NB4 (cell line): ENCODE measurements around the gene OR8D4.
"Not testable (repeated sequence)": the region's sequence is repeated elsewhere in the genome, so short reads cannot be mapped to it uniquely, and the experiment has no call there.

Source experiments
- TF ChIP-seq, protein P1 (sequence below): IDR thresholded peaks from one replicate; pipeline ENCODE4 v1.5.1; 2012; ENCODE audit warnings: low read depth, low read length
- TF ChIP-seq, protein P2 (sequence below): IDR thresholded peaks from 2 replicates; pipeline ENCODE4 v1.6.1; 2011; ENCODE audit warnings: low read depth, low read length

DNA sequence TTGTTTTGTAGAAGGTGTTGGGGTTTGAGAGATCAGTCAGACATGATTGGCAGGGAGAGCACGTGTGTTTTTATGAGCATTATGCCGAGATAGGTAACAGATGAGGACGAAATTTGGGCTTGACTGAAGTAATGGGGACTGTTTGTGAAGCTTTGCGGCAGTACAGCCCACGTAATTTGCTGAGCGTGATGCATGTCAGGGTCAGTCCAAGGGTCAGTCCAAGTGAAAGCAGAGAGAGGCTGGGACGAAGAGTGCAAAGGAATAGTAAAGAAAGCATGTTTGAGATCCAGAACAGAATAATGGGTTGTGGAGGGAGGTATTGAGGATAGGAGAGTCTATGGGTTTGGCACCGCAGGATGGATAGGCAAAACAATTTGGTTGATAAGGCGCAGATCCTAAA lies 34.2 kb upstream of the OR8D4 start:
- TF ChIP-seq, protein P1, sequence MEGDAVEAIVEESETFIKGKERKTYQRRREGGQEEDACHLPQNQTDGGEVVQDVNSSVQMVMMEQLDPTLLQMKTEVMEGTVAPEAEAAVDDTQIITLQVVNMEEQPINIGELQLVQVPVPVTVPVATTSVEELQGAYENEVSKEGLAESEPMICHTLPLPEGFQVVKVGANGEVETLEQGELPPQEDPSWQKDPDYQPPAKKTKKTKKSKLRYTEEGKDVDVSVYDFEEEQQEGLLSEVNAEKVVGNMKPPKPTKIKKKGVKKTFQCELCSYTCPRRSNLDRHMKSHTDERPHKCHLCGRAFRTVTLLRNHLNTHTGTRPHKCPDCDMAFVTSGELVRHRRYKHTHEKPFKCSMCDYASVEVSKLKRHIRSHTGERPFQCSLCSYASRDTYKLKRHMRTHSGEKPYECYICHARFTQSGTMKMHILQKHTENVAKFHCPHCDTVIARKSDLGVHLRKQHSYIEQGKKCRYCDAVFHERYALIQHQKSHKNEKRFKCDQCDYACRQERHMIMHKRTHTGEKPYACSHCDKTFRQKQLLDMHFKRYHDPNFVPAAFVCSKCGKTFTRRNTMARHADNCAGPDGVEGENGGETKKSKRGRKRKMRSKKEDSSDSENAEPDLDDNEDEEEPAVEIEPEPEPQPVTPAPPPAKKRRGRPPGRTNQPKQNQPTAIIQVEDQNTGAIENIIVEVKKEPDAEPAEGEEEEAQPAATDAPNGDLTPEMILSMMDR, result not testable (repeated sequence)
- TF ChIP-seq, protein P2, sequence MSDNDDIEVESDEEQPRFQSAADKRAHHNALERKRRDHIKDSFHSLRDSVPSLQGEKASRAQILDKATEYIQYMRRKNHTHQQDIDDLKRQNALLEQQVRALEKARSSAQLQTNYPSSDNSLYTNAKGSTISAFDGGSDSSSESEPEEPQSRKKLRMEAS, result not testable (repeated sequence)
